Parathyroid adenoma (tissue), 2 donors: ENCODE measurements around the gene STPG4.

Source experiments
- H2AFZ ChIP-seq: fragments of 300-600 bp; sonication (generic); one replicate; pipeline ENCODE4 v1.7.0; 2017; ENCODE audit warnings: antibody characterized with exemption, mild to moderate bottlenecking
- H3K27ac ChIP-seq: fragments of 300-600 bp; sonication (generic); one replicate; pipeline ENCODE4 v1.7.0; 2017
- H3K27me3 ChIP-seq: fragments of 300-600 bp; sonication (generic); one replicate; pipeline ENCODE4 v1.7.0; 2017; ENCODE audit warnings: low read length; ENCODE audit not compliant: control insufficient read depth, insufficient read depth
- H3K36me3 ChIP-seq: fragments of 300-600 bp; sonication (generic); one replicate; pipeline ENCODE4 v1.7.0; 2017; ENCODE audit warnings: low read length; ENCODE audit not compliant: control insufficient read depth, insufficient read depth
- H3K4me1 ChIP-seq: fragments of 300-600 bp; sonication (generic); one replicate; pipeline ENCODE4 v1.7.0; 2017; ENCODE audit warnings: control low read depth
- H3K4me2 ChIP-seq: fragments of 300-600 bp; sonication (generic); one replicate; pipeline ENCODE4 v1.7.0; 2017; ENCODE audit warnings: low read length
- H3K4me3 ChIP-seq: fragments of 300-600 bp; sonication (generic); one replicate; pipeline ENCODE4 v1.7.0; 2017; ENCODE audit warnings: low read depth, low read length
- H3K79me2 ChIP-seq: fragments of 300-600 bp; sonication (generic); one replicate; pipeline ENCODE4 v1.7.0; 2017; ENCODE audit warnings: control low read depth
- H3K9ac ChIP-seq: fragments of 300-600 bp; sonication (generic); one replicate; pipeline ENCODE4 v1.7.0; 2017; ENCODE audit warnings: mild to moderate bottlenecking
- H3K9me3 ChIP-seq: fragments of 300-600 bp; sonication (generic); one replicate; pipeline ENCODE4 v1.7.0; 2017; ENCODE audit warnings: low read length; ENCODE audit not compliant: control insufficient read depth
- TF ChIP-seq, protein P1 (sequence below): fragments of 300-600 bp; sonication (generic); IDR thresholded peaks from one replicate; pipeline ENCODE4 v1.7.0; 2017; ENCODE audit warnings: antibody characterized with exemption, mild to moderate bottlenecking
- donor health status: primary hyperparathyroidism.

STPG4 gene, protein sequence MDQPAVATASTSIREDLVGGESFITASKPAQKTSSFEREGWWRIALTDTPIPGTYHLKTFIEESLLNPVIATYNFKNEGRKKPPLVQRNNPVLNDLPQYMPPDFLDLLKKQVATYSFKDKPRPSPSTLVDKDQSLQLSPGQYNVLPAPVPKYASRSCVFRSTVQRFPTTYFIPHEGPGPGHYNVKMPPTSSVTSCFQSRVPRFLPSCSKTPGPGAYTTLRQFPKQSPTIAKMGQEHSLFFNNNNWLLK

GRCh38 chr2:47155091-47155876 is at the start of gene STPG4:
Gene STPG4 (minus strand): TSS chr2:47155308. CDS start chr2:47155251, 57 bp downstream.
- no peaks in the 10 kb centered on the region for H3K79me2 ChIP-seq
- H3K9me3 ChIP-seq = no peaks in the 10 kb centered on the region
- TF ChIP-seq, protein P1, sequence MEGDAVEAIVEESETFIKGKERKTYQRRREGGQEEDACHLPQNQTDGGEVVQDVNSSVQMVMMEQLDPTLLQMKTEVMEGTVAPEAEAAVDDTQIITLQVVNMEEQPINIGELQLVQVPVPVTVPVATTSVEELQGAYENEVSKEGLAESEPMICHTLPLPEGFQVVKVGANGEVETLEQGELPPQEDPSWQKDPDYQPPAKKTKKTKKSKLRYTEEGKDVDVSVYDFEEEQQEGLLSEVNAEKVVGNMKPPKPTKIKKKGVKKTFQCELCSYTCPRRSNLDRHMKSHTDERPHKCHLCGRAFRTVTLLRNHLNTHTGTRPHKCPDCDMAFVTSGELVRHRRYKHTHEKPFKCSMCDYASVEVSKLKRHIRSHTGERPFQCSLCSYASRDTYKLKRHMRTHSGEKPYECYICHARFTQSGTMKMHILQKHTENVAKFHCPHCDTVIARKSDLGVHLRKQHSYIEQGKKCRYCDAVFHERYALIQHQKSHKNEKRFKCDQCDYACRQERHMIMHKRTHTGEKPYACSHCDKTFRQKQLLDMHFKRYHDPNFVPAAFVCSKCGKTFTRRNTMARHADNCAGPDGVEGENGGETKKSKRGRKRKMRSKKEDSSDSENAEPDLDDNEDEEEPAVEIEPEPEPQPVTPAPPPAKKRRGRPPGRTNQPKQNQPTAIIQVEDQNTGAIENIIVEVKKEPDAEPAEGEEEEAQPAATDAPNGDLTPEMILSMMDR = no peak
- H3K4me3 ChIP-seq = no peak within 1 kb of the TSS
- no peaks in the 10 kb centered on the region for H3K36me3 ChIP-seq
- H3K4me2 ChIP-seq = no peak within 1 kb of the TSS
- H3K27me3 ChIP-seq = no peaks in the 10 kb centered on the region
- no peak within 1 kb of the TSS for H2AFZ ChIP-seq
- no peak within 1 kb of the TSS for H3K9ac ChIP-seq
- H3K27ac ChIP-seq = no peak within 1 kb of the TSS
- no peaks in the 10 kb centered on the region for H3K4me1 ChIP-seq

DNA sequence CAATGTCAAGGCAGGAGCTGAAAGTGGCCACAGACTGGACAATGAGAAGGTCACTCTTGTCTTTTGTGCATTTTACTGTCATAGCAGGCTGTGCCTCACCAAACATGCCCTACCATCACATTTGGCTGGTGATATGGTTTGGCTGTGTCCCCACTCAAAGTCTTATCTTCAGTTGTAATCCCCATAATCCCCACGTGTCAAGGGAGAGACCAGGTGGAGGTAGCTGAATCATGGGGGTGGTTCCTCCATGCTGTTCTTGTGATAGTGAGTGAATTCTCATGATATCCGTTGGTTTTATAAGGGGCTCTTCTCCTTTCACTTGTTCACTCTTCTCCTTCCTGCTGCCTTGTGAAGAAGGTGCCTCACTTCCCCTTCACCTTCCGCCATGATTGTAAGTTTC is 49.6 kb upstream of the STPG4 start:
- H3K27me3 ChIP-seq = no peaks in the 10 kb centered on the region
- no peaks in the 10 kb centered on the region for H3K79me2 ChIP-seq
- H3K9me3 ChIP-seq = no peaks in the 10 kb centered on the region
- H2AFZ ChIP-seq = no peak overlapping the region
- H3K4me2 ChIP-seq = no peak overlapping the region
- H3K4me1 ChIP-seq = peaks cover 18% of the 10 kb centered on the region
- no peak overlapping the region for H3K9ac ChIP-seq
- no peak overlapping the region for H3K27ac ChIP-seq
- no peaks in the 10 kb centered on the region for H3K36me3 ChIP-seq
- TF ChIP-seq, protein P1 = no peak
- no peak overlapping the region for H3K4me3 ChIP-seq

DNA sequence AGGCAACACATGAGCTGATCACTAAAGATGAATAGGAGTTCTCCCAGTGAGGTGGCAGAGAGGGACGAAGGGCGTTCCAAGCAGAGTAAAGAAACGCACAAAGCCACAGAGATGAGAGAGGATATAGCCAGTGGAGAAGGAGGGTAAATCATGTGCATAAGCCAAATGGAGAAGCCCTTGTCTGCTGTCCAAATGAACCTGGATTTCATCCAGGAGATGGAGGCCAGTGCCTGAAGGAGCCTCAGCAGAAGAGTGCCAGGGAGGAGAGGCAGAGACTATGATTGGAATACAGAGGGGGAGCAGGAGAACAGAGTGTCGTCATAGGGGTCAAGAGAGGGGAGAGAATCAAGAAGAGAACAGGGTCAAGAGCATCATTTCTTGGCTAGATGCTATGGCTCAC is 48.9 kb upstream of the STPG4 start:
- Histone ChIP-seq H3K27me3 (no peaks in the 10 kb centered on the region), H3K4me3 (no peak overlapping the region), H3K36me3 (no peaks in the 10 kb centered on the region), H3K4me1 (peaks cover 15% of the 10 kb centered on the region), H3K9me3 (no peaks in the 10 kb centered on the region), H3K79me2 (no peaks in the 10 kb centered on the region), H3K9ac (no peak overlapping the region), H3K27ac (no peak overlapping the region), H3K4me2 (no peak overlapping the region), H2AFZ (no peak overlapping the region)
- TF ChIP-seq, protein P1 = no peak

GRCh38 chr2:47201224-47201623 is 46.1 kb upstream of the STPG4 start:
- TF ChIP-seq, protein P1 = no peak
- H3K4me2 ChIP-seq = no peak overlapping the region
- no peaks in the 10 kb centered on the region for H3K27me3 ChIP-seq
- no peak overlapping the region for H3K4me3 ChIP-seq
- H2AFZ ChIP-seq = no peak overlapping the region
- H3K27ac ChIP-seq = no peak overlapping the region
- no peaks in the 10 kb centered on the region for H3K79me2 ChIP-seq
- H3K9ac ChIP-seq = no peak overlapping the region
- no peaks in the 10 kb centered on the region for H3K36me3 ChIP-seq
- peaks cover 9% of the 10 kb centered on the region for H3K4me1 ChIP-seq
- no peaks in the 10 kb centered on the region for H3K9me3 ChIP-seq
